IPS-NIHi7 (cell line): ENCODE measurements around the gene NTF4.
A peak's percentile ranks its signal among the peaks of the same experiment; 100 is the strongest.

Experiments
- DNase-seq: peaks from one replicate; pipeline ENCODE4 v3.0.0; 2012; ENCODE audit warnings: mixed read lengths; ENCODE audit errors: extremely low spot score

The NTF4 gene, protein sequence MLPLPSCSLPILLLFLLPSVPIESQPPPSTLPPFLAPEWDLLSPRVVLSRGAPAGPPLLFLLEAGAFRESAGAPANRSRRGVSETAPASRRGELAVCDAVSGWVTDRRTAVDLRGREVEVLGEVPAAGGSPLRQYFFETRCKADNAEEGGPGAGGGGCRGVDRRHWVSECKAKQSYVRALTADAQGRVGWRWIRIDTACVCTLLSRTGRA

GRCh38 chr19:49064768-49065611 lies at the start of gene NTF4:
NTF4 (minus strand) TSS chr19:49064818; CDS start chr19:49061997, 2,821 bp downstream.
- DNase-seq, result peak; percentile 86

DNA sequence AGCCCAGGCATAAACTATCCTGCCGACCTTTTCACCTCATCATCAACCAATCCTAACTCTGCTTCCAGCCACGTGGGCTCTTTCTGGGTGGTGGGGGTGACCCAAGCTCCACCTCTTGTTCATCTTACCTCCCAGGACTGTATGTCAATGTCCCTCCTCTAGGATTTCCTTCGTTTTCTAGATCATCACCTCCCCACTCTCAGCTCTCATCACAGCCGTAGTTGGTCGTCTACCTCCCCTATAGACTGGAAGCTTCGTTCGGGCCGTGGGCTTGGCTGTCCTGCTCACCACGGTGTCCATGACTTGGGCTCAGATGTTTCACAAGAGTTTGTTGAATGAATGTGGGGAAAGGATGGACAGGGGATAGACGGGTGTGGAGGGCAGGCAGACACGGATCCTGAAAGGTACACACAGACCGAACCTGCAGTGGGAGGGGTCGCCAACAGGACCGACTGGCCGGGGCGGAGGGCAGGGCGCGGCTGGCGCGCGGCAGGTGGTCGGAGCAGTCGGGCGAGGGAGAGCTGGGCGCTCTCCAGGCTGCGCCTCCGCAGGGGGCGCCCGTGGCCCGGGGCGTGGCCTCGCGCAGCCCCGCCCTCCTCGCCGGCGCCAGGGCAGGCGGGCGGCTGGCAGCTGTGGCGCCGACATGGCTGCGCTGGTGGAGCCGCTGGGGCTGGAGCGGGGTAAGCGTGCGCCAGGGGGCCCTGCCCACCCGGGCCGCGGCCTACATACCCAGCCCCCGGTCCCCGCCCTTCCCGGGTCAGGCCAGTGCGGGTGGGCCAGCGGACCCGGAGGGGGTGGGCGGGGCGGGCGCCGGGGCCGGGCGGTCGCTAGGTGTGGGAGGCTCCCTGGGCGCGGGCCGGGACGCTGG lies 49.4 kb upstream of the NTF4 start, which contains the start of gene LIN7B:
Gene LIN7B (plus strand): TSS at position 609 of the 868 bp plus-strand sequence. CDS start 35 bp downstream, at position 644.
- peak; percentile 82 for DNase-seq

GRCh38 chr19:49111218-49111998 lies 46.8 kb upstream of the NTF4 start:
- no peak for DNase-seq

- DNase-seq, result no peak
Measured at GRCh38 chr19:49110567-49110966, 45.9 kb upstream of the NTF4 start.

GRCh38 chr19:49109569-49110233 lies 45.1 kb upstream of the NTF4 start:
- no peak for DNase-seq

GRCh38 chr19:49109051-49109450 lies 44.4 kb upstream of the NTF4 start:
- no peak for DNase-seq

DNA sequence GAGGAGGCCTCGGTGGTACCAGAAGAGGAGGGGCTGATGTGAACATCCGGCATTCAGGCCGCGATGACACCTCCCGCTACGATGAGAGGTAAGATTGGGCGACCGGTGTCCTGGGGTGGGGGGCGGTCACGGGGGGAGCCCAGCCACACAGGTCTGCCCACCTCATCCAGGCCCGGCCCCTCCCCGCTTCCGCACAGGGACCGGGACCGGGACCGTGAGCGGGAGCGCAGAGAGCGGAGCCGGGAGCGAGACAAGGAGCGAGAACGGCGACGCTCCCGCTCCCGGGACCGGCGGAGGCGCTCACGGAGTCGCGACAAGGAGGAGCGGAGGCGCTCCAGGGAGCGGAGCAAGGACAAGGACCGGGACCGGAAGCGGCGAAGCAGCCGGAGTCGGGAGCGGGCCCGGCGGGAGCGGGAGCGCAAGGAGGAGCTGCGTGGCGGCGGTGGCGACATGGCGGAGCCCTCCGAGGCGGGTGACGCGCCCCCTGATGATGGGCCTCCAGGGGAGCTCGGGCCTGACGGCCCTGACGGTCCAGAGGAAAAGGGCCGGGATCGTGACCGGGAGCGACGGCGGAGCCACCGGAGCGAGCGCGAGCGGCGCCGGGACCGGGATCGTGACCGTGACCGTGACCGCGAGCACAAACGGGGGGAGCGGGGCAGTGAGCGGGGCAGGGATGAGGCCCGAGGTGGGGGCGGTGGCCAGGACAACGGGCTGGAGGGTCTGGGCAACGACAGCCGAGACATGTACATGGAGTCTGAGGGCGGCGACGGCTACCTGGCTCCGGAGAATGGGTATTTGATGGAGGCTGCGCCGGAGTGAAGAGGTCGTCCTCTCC lies 43.2 kb upstream of the NTF4 start:
- no peak for DNase-seq

DNA sequence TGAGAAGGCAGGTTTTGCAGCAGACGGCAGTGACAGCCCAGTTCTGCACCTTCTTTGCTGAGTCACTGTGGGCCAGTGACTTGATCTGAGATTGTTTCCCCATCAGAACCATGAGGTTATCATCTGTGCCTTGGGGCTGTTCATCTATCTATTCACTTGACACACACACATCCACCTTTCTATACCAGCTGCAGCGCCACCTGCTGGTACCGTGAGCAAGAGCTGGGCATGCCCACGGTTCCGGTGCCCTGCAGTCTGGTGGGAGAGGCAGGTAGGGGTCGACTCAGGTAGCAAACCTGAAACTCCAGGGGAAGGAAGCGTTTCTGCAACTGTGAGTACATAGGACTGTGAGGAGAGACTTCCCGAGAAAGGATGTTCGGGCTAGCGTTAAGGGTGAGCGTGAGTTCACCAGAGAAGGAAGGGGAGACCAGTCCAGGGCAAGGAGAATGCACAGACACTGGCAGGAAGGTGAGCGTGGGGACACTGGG lies 42.1 kb upstream of the NTF4 start:
- peak; percentile 59 for DNase-seq

DNA sequence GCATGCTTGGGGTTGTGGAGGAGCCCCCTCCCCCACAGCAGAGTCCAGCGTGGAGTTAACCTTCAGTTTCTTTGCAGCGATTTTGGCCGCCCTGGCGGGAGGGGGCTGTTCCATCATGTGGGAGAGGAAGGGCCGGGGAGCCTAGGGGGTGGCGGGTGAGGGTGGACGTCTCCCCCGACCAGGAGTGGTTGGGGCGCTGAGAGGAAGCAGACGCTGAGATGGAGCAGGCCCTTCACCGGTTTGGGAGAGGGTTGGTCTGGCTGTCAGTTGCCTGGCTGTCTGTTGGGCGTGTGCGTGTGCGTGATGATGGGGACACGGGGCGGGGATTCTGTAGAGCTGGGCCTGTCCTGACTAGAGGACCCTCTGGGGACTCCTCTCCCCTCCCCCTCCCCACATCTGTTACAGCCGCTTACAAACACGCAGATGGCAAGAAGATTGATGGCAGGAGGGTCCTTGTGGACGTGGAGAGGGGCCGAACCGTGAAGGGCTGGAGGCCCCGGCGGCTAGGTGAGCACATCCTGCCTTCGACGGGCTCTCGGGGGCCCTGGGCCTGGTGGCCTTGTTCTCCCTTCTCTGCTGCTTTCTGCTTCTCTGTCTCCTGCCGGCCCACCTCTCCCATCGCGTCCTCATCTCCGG lies 39.7 kb upstream of the NTF4 start:
- DNase-seq, result no peak

GRCh38 chr19:49103331-49104085 lies 38.9 kb upstream of the NTF4 start:
- DNase-seq, result no peak

DNA sequence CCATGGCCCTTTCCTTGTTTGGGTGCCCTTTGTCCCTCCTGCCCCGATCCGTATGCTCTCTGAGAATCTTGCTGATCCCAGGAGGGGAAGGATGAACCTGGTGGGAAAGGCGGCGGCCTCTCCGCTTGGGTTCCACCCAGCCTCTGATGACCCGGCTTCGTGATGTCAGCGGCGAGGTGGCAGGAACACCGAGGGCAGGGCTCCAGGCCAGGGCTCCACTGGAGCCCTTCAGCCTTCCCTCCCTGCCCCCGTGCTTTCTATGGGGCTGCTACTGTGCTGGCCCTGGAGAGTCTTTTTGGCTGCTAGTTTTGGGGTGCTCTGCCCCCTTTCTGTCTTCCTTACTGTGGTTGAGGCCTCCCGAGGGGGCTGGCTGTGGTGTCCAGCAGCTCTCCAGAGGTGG lies 37.7 kb upstream of the NTF4 start:
- DNase-seq, result no peak

DNA sequence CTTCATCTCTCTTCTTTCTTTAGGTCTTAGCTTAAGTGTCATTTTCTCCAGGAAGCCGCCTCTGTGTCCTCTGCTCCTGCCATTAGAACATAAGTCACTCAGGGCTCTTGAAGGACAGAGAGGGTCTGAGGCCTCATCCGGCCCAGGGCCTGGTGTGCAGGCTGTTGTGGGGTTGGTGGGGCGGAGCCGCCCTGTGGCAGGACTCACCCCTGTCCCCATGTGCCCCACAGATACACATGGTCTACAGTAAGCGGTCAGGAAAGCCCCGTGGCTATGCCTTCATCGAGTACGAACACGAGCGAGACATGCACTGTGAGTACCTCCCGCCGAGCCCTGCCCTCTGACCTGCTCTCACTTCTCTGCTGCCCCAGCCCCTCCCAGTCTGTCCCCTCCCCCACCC lies 36.5 kb upstream of the NTF4 start:
- no peak for DNase-seq

- no peak for DNase-seq
Measured at GRCh38 chr19:49098795-49099194, 34.2 kb upstream of the NTF4 start.

DNA sequence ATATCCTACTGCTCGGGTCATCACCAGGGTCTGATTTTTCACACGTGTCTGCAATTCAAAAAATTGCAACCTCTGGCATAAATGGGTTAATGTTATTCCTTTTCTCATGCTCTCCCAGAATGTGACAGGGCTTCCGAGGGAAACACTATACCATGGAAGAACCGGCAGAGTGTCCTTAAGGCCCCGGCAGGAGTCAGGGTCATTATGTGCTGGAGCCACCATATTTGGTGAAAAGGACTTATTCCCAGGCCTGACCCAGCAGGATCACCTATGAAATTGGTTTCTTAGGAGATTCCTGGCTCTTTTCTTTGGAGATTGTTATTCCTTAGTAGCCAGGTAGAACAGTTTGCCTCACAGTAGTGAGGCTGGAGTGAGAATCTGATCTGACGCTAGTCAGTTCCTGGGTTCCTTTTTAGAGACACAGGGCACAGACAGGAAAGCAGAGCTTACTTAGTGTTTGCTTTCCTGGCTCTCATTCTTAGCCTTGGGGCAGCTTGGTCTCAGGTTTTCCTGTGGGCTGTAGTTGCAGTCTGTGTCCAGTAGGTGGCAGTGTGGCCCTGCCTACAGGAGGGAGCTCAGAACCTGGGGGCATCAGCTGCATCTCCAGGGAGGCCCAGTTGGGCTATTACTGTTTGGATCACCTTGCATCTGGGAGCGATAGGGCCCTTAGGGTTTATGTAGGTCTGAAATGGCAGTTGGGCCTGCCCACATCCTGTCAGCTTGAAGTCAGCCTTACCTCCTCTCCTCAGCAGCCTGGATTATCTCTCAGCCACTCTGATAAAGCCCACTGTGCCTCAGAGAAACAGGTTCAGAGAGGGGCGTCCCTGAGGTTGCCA lies 33.1 kb upstream of the NTF4 start:
- peak; percentile 87 for DNase-seq

- DNase-seq, result no peak
Measured at GRCh38 chr19:49094505-49095482, 30.2 kb upstream of the NTF4 start.

DNA sequence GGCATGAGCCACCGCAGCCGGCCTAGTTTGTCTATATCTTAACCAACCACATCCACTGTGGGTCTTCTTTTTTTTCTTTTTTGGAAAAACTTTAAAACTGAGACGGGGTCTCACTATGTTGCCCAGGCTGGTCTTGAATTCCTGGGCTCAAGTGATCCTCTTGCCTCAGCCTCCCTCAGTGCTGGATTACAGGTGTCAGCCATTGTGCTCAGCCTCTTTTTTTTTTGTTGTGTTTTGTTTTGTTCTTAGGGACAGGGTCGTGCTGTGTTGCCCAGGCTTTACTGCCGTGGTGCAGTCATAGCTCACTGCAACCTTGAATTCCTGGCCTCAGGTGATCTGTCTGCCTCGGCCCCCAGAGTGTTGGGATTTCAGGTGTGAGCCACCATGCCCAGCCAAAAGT lies 28.1 kb upstream of the NTF4 start:
- DNase-seq, result no peak
